Nephron (organoid): Measurements from ENCODE around the gene KCNN3.

Experiments
- H3K27ac Mint-ChIP-seq, 3 experiments: 2 replicates each; pipeline ENCODE4 v1.8.0; 2020; ENCODE audit warnings: mixed read lengths in 3 of 3, mild to moderate bottlenecking in 2 of 3, moderate library complexity in 1 of 3
- H3K27me3 Mint-ChIP-seq: 2 replicates; pipeline ENCODE4 v1.8.0; 2021; ENCODE audit warnings: low read depth, mild to moderate bottlenecking, moderate library complexity, mixed read lengths
- H3K36me3 Mint-ChIP-seq: 2 replicates; pipeline ENCODE4 v1.8.0; 2020; ENCODE audit warnings: low read depth, mixed read lengths
- H3K4me1 Mint-ChIP-seq: 2 replicates; pipeline ENCODE4 v1.8.0; 2020; ENCODE audit warnings: mixed read lengths
- H3K4me3 Mint-ChIP-seq, 3 experiments: 2 replicates each; pipeline ENCODE4 v1.8.0; 2020; ENCODE audit warnings: mild to moderate bottlenecking in 3 of 3, mixed read lengths in 3 of 3, moderate library complexity in 2 of 3
- H3K9me3 Mint-ChIP-seq: 2 replicates; pipeline ENCODE4 v1.8.0; 2020; ENCODE audit warnings: mixed read lengths
- TF ChIP-seq, protein P1 (sequence below), 3 experiments: fragments of 200-600 bp; sonication (generic); IDR thresholded peaks; one replicate each; pipeline ENCODE4 v1.5.0; 2021; ENCODE audit warnings: antibody characterized with exemption in 3 of 3; ENCODE audit not compliant: unreplicated experiment in 3 of 3

The KCNN3 gene

DNA sequence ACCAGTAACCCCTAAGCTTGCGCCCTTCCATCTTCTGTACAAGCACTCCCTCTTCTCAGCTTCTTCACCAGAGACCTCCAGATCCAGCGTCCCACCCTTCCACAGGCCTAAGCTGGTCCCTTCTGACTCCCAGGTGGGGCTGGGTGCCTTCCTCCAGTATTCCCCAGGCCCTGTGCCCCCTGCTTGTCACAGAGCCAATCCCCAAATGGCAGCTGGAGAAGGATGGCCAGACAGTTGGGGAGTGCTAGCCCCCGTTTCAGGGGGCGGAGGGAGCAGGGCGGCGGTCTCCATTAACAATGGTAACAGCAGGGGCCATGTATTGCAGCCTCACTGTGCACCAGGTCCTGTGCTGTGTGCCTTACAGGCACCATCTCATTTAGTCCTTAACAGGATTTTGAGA lies 85.7 kb downstream of the KCNN3 start:
- H3K4me3 Mint-ChIP-seq: no peak overlapping the region
- TF ChIP-seq, protein P1, sequence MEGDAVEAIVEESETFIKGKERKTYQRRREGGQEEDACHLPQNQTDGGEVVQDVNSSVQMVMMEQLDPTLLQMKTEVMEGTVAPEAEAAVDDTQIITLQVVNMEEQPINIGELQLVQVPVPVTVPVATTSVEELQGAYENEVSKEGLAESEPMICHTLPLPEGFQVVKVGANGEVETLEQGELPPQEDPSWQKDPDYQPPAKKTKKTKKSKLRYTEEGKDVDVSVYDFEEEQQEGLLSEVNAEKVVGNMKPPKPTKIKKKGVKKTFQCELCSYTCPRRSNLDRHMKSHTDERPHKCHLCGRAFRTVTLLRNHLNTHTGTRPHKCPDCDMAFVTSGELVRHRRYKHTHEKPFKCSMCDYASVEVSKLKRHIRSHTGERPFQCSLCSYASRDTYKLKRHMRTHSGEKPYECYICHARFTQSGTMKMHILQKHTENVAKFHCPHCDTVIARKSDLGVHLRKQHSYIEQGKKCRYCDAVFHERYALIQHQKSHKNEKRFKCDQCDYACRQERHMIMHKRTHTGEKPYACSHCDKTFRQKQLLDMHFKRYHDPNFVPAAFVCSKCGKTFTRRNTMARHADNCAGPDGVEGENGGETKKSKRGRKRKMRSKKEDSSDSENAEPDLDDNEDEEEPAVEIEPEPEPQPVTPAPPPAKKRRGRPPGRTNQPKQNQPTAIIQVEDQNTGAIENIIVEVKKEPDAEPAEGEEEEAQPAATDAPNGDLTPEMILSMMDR (IDR thresholded peaks at IDR 0.05; ENCODE audit: unreplicated experiment in 3 of 3): no peak
- H3K27me3 Mint-ChIP-seq: peaks cover 9% of the 10 kb centered on the region
- no peak overlapping the region for H3K27ac Mint-ChIP-seq
- H3K9me3 Mint-ChIP-seq: no peaks in the 10 kb centered on the region
- H3K36me3 Mint-ChIP-seq: no peaks in the 10 kb centered on the region
- H3K4me1 Mint-ChIP-seq: peaks cover 18% of the 10 kb centered on the region

DNA sequence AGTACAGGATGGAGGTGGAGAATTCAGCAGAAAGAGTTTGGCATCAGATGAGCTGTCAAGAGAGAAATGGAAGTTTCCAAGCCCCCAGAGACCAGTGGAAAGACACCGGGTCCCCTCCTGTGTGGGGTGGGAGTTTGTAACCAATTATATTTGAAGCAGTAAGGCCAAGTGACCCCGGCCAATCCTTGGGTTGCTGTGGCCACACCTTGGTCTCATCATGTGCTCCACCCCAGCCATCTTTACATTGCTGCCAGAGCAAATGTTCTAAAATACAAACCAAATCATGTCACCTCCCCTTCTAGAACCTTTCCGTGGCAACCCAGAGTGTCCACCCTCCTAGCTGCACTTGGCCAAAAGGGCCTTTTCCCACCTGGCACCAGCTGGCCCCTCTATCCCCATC lies 86.1 kb downstream of the KCNN3 start:
- Mint-ChIP-seq H3K4me3 (no peak overlapping the region), H3K27ac (no peak overlapping the region), H3K4me1 (peaks cover 13% of the 10 kb centered on the region), H3K27me3 (peaks cover 5% of the 10 kb centered on the region), H3K9me3 (no peaks in the 10 kb centered on the region), H3K36me3 (no peaks in the 10 kb centered on the region)
- TF ChIP-seq, protein P1 (IDR thresholded peaks at IDR 0.05; ENCODE audit: unreplicated experiment in 3 of 3): no peak

DNA sequence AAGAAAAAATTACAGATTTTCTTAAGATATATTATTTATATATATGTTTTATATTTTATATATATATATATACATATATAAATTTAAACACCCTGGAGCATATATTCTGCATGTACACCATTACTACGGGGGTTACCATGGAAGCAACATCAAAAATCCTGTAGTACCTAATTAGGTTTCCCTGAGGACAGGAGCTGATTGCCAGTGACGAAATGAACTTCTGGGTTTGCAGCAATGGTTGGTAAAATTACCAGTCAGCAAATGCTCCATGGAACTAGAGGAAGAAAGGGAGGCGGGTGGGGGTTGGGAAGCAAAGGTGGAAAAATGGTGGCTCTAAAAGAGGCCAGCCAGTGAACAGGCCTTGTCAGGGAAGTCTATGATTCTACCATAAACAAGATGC lies 89.5 kb downstream of the KCNN3 start:
- H3K27me3 Mint-ChIP-seq: peaks cover 4% of the 10 kb centered on the region
- H3K4me1 Mint-ChIP-seq: peaks cover 21% of the 10 kb centered on the region
- H3K36me3 Mint-ChIP-seq: no peaks in the 10 kb centered on the region
- H3K9me3 Mint-ChIP-seq: no peaks in the 10 kb centered on the region
- TF ChIP-seq, protein P1 (IDR thresholded peaks at IDR 0.05; ENCODE audit: unreplicated experiment in 3 of 3): no peak
- H3K27ac Mint-ChIP-seq: no peak overlapping the region
- no peak overlapping the region for H3K4me3 Mint-ChIP-seq

DNA sequence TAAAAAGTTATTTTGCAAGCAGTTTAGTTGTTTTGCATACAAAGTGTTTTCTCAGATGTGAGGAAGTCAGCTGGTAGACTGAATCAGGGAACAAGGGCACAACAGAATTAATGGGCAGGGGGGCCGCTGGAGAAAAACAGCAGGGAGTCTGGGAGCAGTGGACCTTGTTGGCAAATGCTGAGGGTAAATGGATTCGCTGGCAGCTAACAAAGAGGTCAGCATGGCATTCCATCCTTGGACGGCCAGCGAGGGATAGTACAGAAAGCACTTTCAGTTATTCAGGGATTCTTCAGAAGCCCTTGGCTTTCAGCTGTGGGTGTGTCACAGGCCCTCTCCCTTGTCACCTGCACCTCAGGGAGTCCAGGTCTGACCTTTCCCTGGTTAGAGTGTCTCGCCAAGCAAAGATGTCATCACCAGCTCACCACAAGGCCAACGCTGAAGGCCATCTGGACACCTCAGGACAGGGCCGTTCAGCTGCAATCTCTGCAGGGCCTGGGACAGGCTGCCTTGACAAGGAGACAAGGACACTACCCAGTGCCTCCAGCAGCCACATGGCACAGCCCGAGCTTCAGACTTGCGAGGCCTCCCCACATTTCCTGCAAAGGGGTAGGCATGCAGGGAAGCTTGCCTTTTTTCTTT lies 90.4 kb downstream of the KCNN3 start:
- Mint-ChIP-seq H3K4me1 (peaks cover 21% of the 10 kb centered on the region), H3K9me3 (no peaks in the 10 kb centered on the region), H3K4me3 (no peak overlapping the region), H3K27me3 (peaks cover 4% of the 10 kb centered on the region), H3K36me3 (no peaks in the 10 kb centered on the region), H3K27ac (no peak overlapping the region)
- TF ChIP-seq, protein P1 (IDR thresholded peaks at IDR 0.05; ENCODE audit: unreplicated experiment in 3 of 3): no peak

DNA sequence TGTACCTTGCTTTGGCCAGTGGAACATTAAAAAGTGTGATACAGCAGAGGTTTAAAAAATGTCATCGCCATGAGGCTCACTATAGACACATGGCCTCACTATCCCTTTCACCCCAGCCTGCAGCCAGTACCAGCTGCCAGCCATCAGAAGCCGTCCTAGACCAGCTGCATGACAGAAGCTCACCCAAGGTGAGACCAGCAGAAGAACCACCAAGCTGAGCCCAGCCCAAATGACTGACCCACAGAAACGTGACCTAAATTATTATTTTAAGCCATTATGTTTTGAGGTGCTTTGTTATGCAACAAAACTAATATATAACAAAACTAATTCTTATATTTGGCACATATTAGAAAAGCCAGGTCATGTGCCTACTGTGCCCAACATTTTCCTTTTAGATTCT lies 91.1 kb downstream of the KCNN3 start:
- Mint-ChIP-seq H3K9me3 (no peaks in the 10 kb centered on the region), H3K27ac (no peak overlapping the region), H3K36me3 (no peaks in the 10 kb centered on the region), H3K27me3 (peaks cover 8% of the 10 kb centered on the region), H3K4me1 (peaks cover 29% of the 10 kb centered on the region), H3K4me3 (no peak overlapping the region)
- TF ChIP-seq, protein P1 (IDR thresholded peaks at IDR 0.05; ENCODE audit: unreplicated experiment in 3 of 3): no peak

DNA sequence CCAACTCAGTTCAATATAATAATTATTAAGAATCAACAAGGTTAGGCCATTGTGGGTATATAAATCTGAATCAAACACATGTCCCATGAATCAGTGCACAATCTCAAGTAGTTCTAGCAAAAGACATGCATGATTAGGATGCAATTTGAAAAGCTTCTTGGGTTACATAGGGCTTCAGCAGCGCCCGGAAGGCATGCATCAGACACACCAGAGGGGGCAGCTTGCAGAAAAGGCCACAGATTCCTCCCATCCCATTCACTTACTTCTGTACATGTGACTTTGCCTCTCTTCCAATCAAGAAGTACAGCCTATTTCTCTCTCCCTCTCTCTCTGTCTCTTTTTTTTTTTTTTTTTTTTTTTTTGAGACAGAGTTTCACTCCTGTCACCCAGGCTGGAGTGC lies 91.8 kb downstream of the KCNN3 start:
- Mint-ChIP-seq H3K27ac (no peak overlapping the region), H3K9me3 (no peaks in the 10 kb centered on the region), H3K4me1 (peaks cover 35% of the 10 kb centered on the region)

More for the DNA sequence above, 91.8 kb downstream of the KCNN3 start:
- H3K36me3 Mint-ChIP-seq: no peaks in the 10 kb centered on the region
- H3K27me3 Mint-ChIP-seq: peaks cover 8% of the 10 kb centered on the region
- TF ChIP-seq, protein P1 (IDR thresholded peaks at IDR 0.05; ENCODE audit: unreplicated experiment in 3 of 3): no peak
- no peak overlapping the region for H3K4me3 Mint-ChIP-seq
